Endothelial cell (in vitro differentiated cells): ENCODE data around the gene PRMT7. TPM values are rescaled to one million over a fixed set of nuclear protein-coding genes. Genes with fewer than 3 reads are reported as not detected.

Source experiments
- DNase-seq: peaks from one replicate; pipeline ENCODE4 v3.0.0; 2021; ENCODE audit warnings: low spot score
- H3K27ac Mint-ChIP-seq: one replicate; pipeline ENCODE4 v1.8.0; 2021; ENCODE audit warnings: mixed read lengths, inconsistent platforms; ENCODE audit not compliant: unreplicated experiment
- H3K27me3 Mint-ChIP-seq: one replicate; pipeline ENCODE4 v1.8.0; 2021; ENCODE audit warnings: mild to moderate bottlenecking, moderate library complexity, mixed read lengths, inconsistent platforms; ENCODE audit not compliant: unreplicated experiment
- H3K36me3 Mint-ChIP-seq: one replicate; pipeline ENCODE4 v1.8.0; 2021; ENCODE audit warnings: mild to moderate bottlenecking, low read depth, mixed read lengths, inconsistent platforms; ENCODE audit not compliant: unreplicated experiment
- H3K4me1 Mint-ChIP-seq: one replicate; pipeline ENCODE4 v1.8.0; 2021; ENCODE audit warnings: mild to moderate bottlenecking, mixed read lengths, inconsistent platforms; ENCODE audit not compliant: unreplicated experiment
- H3K4me3 Mint-ChIP-seq: one replicate; pipeline ENCODE4 v1.8.0; 2021; ENCODE audit warnings: mild to moderate bottlenecking, mixed read lengths, inconsistent platforms; ENCODE audit not compliant: unreplicated experiment
- H3K9me3 Mint-ChIP-seq: one replicate; pipeline ENCODE4 v1.8.0; 2021; ENCODE audit warnings: mixed read lengths, inconsistent platforms; ENCODE audit not compliant: unreplicated experiment
- CTCF ChIP-seq: fragments of 200-600 bp; sonication (generic); IDR thresholded peaks from one replicate; pipeline ENCODE4 v1.5.0; 2021; ENCODE audit warnings: antibody characterized with exemption; ENCODE audit not compliant: unreplicated experiment
- total RNA-seq: library from RNA; stranded (reverse); fragmentation: NEBNext Ultra II Directional; extraction: Animal tissue kit (Norgen Biotek cat#: 25700); gene quantifications from one replicate; pipeline ENCODE4 v1.2.1, GENCODE V29; 2021; ENCODE audit not compliant: unreplicated experiment

The PRMT7 gene
- total RNA-seq, 1 donor from 2014 or later: 42.8 TPM

- Mint-ChIP-seq H3K4me3 (no peak overlapping the region), H3K36me3 (no peaks in the 10 kb centered on the region), H3K27me3 (peaks cover 3% of the 10 kb centered on the region), H3K27ac (no peak overlapping the region), H3K9me3 (no peaks in the 10 kb centered on the region), H3K4me1 (peaks cover 30% of the 10 kb centered on the region)
- no peak for DNase-seq
- no peak for TF ChIP-seq CTCF
Observed at GRCh38 chr16:68281368-68282063, 29.3 kb upstream of the PRMT7 start.

GRCh38 chr16:68282064-68282452 is 28.8 kb upstream of the PRMT7 start:
- H3K27me3 Mint-ChIP-seq: peaks cover 3% of the 10 kb centered on the region
- no peak overlapping the region for H3K27ac Mint-ChIP-seq
- H3K4me1 Mint-ChIP-seq: peaks cover 33% of the 10 kb centered on the region
- no peak overlapping the region for H3K4me3 Mint-ChIP-seq
- H3K36me3 Mint-ChIP-seq: no peaks in the 10 kb centered on the region
- H3K9me3 Mint-ChIP-seq: no peaks in the 10 kb centered on the region
- no peak for DNase-seq
- TF ChIP-seq CTCF: no peak

GRCh38 chr16:68283346-68283745 is 27.5 kb upstream of the PRMT7 start:
- TF ChIP-seq CTCF: no peak
- no peak for DNase-seq
- H3K36me3 Mint-ChIP-seq: no peaks in the 10 kb centered on the region
- H3K4me1 Mint-ChIP-seq: peaks cover 37% of the 10 kb centered on the region
- H3K27me3 Mint-ChIP-seq: peaks cover 3% of the 10 kb centered on the region
- H3K4me3 Mint-ChIP-seq: no peak overlapping the region
- H3K9me3 Mint-ChIP-seq: no peaks in the 10 kb centered on the region
- no peak overlapping the region for H3K27ac Mint-ChIP-seq

GRCh38 chr16:68283801-68284598 is 26.8 kb upstream of the PRMT7 start:
- no peak for DNase-seq
- no peaks in the 10 kb centered on the region for H3K9me3 Mint-ChIP-seq
- peaks cover 3% of the 10 kb centered on the region for H3K27me3 Mint-ChIP-seq
- H3K4me1 Mint-ChIP-seq: peaks cover 37% of the 10 kb centered on the region
- TF ChIP-seq CTCF: no peak
- no peak overlapping the region for H3K27ac Mint-ChIP-seq
- H3K4me3 Mint-ChIP-seq: no peak overlapping the region
- no peaks in the 10 kb centered on the region for H3K36me3 Mint-ChIP-seq

GRCh38 chr16:68284847-68285246 is 26.0 kb upstream of the PRMT7 start:
- Mint-ChIP-seq H3K27me3 (peaks cover 3% of the 10 kb centered on the region), H3K9me3 (no peaks in the 10 kb centered on the region), H3K4me3 (no peak overlapping the region), H3K27ac (no peak overlapping the region), H3K36me3 (peaks cover 2% of the 10 kb centered on the region), H3K4me1 (peaks cover 42% of the 10 kb centered on the region)
- no peak for DNase-seq
- TF ChIP-seq CTCF: no peak
